Raji (cell line): ENCODE measurements around the gene PRMT1.

ENCODE experiments used
- POLR2A ChIP-seq: IDR thresholded peaks from 2 replicates; pipeline ENCODE4 v1.6.1; 2011; ENCODE audit warnings: low read depth, low read length, control low read depth; ENCODE audit not compliant: insufficient read depth

The PRMT1 gene

GRCh38 chr19:49645592-49645991 is 31.5 kb upstream of the PRMT1 start:
- no peak for TF ChIP-seq POLR2A

DNA sequence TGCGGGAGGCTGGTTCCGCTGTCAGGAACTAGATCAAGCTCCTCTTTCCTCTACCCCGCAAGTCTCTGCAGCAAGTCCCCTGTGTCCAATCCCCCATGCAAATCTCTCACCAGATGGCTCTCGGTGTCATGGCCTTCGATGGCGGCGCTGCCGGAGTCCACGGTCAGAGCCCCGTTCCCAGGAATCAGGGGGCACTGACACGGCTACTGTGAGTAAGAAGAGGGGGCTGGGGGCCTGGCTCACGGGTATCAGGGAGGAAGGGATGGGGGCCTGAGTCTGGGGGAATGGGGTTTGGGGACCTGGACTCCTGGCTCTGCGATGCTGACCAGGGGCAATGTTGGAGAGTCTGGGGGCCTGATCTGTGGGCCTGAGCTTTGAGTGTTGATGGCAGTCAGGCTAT is 31.1 kb upstream of the PRMT1 start:
- no peak for TF ChIP-seq POLR2A

- no peak for TF ChIP-seq POLR2A
Measured at GRCh38 chr19:49646586-49646985, 30.5 kb upstream of the PRMT1 start.

DNA sequence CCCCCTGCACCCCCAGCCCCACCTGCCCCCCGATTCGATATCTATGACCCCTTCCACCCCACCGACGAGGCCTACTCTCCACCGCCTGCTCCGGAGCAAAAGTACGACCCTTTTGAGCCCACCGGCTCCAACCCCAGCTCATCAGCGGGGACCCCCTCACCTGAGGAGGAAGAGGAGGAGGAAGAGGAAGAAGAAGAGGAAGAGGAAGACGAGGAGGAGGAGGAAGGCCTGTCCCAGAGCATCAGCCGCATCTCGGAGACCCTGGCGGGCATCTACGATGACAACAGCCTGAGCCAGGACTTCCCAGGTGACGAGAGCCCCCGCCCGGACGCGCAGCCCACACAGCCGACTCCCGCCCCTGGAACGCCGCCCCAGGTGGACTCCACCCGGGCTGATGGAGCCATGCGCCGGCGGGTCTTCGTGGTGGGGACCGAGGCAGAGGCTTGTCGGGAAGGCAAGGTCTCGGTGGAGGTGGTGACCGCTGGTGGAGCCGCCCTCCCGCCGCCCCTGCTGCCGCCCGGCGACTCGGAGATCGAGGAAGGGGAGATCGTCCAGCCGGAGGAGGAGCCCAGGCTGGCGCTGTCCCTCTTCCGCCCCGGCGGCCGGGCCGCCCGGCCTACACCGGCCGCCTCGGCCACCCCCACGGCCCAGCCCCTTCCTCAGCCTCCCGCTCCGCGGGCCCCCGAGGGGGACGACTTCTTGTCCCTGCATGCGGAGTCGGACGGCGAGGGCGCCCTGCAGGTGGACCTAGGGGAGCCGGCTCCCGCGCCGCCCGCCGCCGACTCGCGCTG is 25.8 kb upstream of the PRMT1 start:
- no peak for TF ChIP-seq POLR2A

DNA sequence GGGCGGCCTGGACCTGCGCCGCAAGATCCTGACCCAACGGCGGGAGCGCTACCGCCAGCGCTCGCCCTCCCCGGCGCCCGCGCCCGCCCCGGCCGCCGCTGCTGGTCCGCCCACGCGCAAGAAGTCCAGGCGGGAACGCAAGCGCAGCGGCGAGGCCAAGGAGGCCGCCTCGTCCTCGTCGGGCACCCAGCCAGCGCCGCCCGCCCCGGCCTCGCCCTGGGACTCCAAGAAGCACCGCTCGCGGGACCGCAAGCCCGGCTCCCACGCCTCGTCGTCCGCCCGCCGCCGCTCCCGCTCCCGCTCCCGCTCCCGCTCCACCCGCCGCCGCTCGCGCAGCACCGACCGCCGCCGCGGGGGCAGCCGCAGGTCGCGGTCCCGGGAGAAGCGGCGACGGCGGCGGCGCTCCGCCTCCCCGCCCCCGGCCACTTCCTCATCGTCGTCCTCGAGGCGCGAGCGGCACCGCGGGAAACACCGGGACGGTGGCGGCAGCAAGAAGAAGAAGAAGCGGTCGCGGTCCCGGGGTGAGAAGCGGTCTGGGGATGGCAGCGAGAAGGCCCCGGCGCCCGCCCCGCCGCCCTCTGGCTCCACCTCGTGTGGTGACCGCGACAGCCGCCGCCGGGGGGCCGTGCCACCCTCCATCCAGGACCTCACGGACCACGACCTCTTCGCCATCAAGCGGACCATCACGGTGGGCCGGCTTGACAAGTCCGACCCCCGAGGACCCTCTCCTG is 25.1 kb upstream of the PRMT1 start:
- TF ChIP-seq POLR2A, result no peak

- no peak for TF ChIP-seq POLR2A
Measured at GRCh38 chr19:49652551-49653465, 24.3 kb upstream of the PRMT1 start.

GRCh38 chr19:49653466-49653806 is 23.6 kb upstream of the PRMT1 start:
- no peak for TF ChIP-seq POLR2A

DNA sequence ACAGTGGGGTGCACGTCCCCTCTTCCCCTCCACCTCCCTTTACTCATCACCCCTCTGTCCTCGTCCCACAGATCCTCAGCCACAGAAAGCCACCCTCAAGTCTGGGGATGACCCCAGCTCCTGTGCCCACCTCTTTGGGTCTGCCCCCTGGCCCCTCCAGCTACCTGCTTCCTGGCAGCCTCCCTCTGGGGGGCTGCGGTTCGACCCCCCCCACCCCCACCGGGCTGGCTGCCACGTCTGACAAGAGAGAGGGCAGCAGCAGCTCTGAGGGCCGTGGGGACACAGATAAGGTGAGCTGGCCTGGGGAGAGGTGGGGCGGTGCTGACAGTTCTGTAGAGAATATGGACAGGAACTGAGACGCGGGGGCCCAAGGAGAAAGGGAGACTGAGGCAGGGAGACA is 22.5 kb upstream of the PRMT1 start:
- no peak for TF ChIP-seq POLR2A

DNA sequence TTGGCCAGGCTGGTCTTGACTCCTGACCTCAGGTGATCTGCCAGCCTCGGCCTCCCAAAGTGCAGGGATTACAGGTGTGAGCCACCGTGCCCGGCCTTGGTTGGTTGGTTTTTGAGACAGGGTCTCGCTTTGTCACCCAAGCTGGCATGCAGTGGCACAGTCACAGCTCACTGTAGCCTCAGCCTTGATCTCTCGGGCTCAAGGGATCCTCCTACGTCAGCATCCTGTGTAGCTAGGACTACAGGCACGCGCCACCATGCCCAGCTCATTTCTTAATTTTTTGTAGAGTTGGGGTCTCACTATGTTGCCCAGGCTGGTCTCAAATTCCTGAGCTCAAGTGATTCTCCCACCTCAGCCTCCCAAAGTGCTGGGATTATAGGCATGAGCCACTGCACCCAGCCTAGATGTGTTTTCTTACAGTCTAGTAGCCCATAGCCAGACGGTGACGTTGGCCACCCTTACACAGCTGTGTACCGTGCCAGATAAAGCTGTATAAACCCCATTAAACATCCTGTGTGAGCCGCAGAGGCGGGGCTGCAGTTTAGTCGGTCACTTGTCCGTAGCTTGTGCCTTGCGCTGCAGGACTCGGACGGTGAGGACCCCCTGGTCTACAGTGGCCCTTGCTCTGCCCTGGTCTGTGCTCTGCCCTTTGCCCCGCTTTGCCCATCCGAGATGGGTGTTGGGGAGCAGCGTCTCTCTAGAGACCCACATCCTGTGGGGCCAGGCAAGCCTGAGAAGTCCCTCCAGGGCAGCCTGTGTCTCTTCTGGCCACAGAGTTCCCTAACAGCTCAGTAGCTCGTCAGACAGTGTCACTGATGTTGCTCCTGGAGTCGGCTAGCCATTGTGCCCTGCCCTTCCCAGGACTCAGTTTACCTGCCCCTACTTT is 21.3 kb upstream of the PRMT1 start:
- no peak for TF ChIP-seq POLR2A

GRCh38 chr19:49656456-49657109 is 20.5 kb upstream of the PRMT1 start:
- no peak for TF ChIP-seq POLR2A

DNA sequence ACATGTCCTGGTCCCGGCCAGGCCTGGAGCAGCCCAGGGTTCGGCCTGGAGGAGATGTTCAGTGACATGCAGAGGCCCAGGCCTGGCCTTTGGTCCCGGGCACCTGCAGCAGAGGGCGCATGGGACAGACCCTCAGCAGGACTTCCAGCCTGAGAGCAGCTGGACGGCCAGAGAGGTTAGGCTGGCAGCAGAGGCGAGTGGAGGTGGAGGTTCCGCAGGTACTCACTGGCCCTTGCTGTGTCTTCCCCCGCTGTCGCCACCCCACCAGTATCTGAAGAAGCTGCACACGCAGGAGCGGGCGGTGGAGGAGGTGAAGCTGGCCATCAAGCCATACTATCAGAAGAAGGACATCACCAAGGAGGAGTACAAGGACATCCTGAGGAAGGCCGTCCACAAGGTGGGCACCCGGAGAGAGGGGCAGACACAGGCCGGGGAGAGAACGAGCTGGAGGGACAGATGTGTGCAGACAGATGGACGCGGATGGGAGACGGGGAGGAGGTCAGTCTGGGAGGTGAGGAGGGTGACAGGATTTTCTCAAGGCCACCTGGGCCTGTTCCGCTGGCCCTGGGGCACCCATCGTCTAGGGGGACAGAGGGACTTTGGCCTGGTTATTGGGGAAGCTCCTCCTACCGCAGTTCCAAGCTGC is 19.5 kb upstream of the PRMT1 start:
- TF ChIP-seq POLR2A, result no peak

GRCh38 chr19:49658139-49658517 is 18.9 kb upstream of the PRMT1 start:
- TF ChIP-seq POLR2A, result no peak

DNA sequence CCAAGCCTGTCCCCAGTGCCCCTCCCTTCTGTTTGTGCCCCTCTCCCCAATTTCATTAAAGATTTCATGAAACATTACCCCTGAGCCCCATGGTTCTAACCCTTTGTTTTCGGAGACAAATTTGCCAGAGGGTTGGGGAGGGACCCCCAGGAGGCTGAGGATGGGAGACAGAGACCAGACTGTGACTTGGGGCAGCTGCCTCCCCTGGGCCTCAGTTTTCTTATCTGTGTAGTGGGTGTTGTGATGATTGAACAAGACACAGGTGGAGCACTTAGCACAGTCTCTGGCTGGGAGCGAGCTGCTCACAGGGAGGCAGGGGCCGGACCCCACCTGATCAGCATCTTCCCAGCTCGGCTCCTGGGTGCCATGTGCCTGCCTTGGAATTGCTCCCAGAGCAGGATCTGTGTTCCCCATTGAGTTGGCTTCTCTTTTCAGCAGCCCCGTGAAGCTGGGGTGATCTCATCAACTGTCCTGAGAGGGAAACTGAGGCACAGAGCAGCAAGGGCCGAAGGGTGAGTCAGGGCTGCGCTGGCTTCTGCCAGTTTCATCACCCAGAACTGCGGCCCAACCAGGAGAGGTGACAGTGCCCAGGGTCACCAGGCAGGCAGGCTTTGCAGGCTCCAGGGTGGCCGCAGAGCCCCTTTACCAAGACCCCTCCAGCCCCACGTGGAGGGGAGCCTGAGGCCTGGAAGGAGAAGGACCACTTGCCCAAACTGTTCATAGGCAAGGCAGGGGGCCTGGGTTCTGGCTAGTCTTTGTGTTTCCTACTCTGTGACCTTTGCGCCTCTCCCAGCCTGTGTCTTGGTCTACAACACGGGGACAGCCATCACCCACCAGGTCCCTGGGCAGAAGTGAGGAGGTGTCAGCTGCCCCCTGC is 18.3 kb upstream of the PRMT1 start:
- TF ChIP-seq POLR2A, result no peak

- TF ChIP-seq POLR2A, result no peak
Measured at GRCh38 chr19:49660338-49660961, 16.6 kb upstream of the PRMT1 start.
